ENCODE measurements around the gene LYPD6B. TPM values are rescaled to one million over a fixed set of nuclear protein-coding genes. Genes with fewer than 3 reads are reported as not detected.

LYPD6B gene
- total RNA-seq, 5 donors from 2014 or later (not counting 1 experiment from before 2014, with no cell fraction given) = not detected

DNA sequence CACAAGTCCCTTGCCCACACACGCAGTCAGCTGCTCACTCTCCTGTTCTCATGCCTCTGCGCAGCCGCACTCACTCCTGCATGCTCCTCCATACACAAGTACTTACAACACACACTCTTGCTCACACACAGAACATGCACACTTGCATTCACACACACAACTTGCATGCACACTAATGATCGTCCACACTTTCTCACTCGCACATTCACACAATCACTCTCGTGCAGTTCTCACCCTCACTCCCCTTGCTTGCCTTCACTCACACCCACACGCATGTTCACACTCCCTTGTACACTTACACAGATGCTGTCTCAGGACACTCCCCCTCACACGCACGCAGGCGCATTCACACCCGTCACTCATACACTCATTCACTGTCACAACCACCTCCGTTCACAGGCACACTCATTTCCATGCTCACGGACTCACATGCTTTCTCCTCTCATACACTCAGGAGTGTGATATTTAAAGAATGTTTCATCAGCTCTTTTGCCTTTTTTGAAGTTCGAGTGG, 36.1 kb upstream of the LYPD6B start:
- ATAC-seq (replicated peaks in 1 of 4) = no peak
- H3K27ac Mint-ChIP-seq = no peak overlapping the region
- CTCF ChIA-PET = no interaction called here

DNA sequence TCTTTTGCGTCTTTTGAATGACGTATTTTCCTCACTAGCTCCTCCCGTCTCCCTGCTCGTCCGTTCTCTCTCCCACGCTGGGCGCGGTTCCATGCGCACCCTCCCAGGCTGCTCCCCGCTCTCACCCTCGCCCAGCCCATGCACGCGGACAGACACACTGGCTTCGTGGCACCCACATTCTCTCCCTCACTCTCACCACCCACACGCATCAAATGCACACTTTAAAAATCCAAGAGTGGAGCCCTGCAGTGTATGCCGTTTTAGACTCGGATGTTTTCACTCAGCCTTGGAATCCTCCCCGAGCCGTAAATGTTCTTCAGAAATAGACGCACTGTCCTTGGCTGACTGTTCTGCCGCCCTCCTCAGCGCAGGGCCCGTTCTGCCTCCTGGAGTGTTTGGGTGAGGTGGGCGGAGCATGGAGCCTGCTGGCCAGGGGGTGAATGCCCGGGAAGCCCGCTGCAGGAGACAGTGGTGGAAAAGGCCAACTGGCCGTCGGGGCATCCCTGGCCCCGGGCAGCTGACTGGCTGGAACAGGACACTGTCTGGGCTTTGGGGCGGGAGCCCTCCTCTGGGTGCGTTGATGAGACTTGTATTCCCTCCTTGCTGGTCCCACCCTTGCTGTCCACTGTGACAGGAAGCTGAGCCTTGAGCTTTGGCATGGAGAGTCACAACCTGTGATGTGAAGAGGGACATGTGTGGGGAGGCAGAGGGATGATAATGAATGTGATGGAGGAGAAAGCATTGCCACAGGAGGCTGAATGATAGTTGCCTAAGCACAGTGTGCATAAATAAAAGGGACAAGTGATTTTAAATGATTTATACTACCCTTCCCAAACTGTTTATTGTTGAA, 35.4 kb upstream of the LYPD6B start:
- Histone ChIP-seq H3K9me3 (no peaks in the 10 kb centered on the region), H3K4me1 (ENCODE audit: control insufficient read depth in 1 of 2, extremely low read depth in 1 of 2, insufficient read depth in 2 of 2, low read length in 2 of 2) (no peaks in the 10 kb centered on the region), H3K27me3 (replicated peaks in 1 of 2; ENCODE audit: control insufficient read depth in 2 of 2, extremely low read depth in 1 of 2, insufficient read depth in 2 of 2, low read length in 1 of 2) (no peaks in the 10 kb centered on the region), H3K36me3 (ENCODE audit: control insufficient read depth in 2 of 2, extremely low read depth in 1 of 2, insufficient read depth in 1 of 2, low read length in 1 of 2) (no peaks in the 10 kb centered on the region), H3K27ac (ENCODE audit: low read length) (no peak overlapping the region), H3K4me3 (ENCODE audit: control insufficient read depth in 1 of 2, extremely low read depth in 1 of 2, low read length in 1 of 2) (no peak overlapping the region)
- DNase-seq (no peak), ATAC-seq (replicated peaks in 1 of 4) (no peak)
- Mint-ChIP-seq H3K9me3 (no peaks in the 10 kb centered on the region), H3K4me3 (no peak overlapping the region), H3K27ac (no peak overlapping the region), H3K27me3 (no peaks in the 10 kb centered on the region), H3K4me1 (no peaks in the 10 kb centered on the region), H3K36me3 (peaks cover 21% of the 10 kb centered on the region)
- 95% methylated on average over 30 of the region's 31 CpGs for WGBS (ENCODE audit: insufficient coverage)
- CTCF ChIA-PET = no interaction called here
- POLR2A ChIA-PET = no interaction called here

More for the DNA sequence above, 36.1 kb upstream of the LYPD6B start:
- H3K4me1 ChIP-seq (ENCODE audit: control insufficient read depth in 1 of 2, extremely low read depth in 1 of 2, insufficient read depth in 2 of 2, low read length in 2 of 2) = no peaks in the 10 kb centered on the region
- H3K36me3 ChIP-seq (ENCODE audit: control insufficient read depth in 2 of 2, extremely low read depth in 1 of 2, insufficient read depth in 1 of 2, low read length in 1 of 2) = no peaks in the 10 kb centered on the region
- no peak overlapping the region for H3K4me3 ChIP-seq (ENCODE audit: control insufficient read depth in 1 of 2, extremely low read depth in 1 of 2, low read length in 1 of 2)
- POLR2A ChIA-PET = no interaction called here
- Mint-ChIP-seq H3K36me3 (peaks cover 24% of the 10 kb centered on the region), H3K4me3 (no peak overlapping the region), H3K4me1 (no peaks in the 10 kb centered on the region), H3K9me3 (no peaks in the 10 kb centered on the region), H3K27me3 (no peaks in the 10 kb centered on the region)
- no peak for DNase-seq
- 96% methylated on average over 10 of the region's 14 CpGs for WGBS (ENCODE audit: insufficient coverage)
- no peaks in the 10 kb centered on the region for H3K9me3 ChIP-seq
- no peak overlapping the region for H3K27ac ChIP-seq (ENCODE audit: low read length)
- no peaks in the 10 kb centered on the region for H3K27me3 ChIP-seq (replicated peaks in 1 of 2; ENCODE audit: control insufficient read depth in 2 of 2, extremely low read depth in 1 of 2, insufficient read depth in 2 of 2, low read length in 1 of 2)

DNA sequence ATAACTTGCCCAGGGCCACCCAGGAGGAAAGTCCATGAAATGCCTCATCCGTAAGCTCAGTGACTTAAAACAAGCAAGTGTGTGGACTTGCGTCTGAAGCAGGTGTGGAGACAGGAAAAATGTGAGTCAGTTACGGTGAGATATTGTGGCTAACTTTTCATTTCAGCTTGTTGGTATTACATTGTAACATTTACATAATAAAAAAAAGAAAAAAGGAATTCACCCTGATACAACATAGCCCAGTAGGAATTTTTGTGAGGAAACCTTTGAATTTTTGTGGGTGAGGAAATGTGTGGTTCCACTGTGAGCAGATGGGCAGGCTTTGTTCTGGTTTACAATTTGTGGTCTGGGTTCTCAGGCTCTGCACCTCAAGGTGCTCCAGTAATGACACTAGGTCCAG, 33.7 kb upstream of the LYPD6B start:
- no peak overlapping the region for H3K27ac Mint-ChIP-seq
- H3K27ac ChIP-seq (ENCODE audit: low read length) = no peak overlapping the region
- no peak overlapping the region for H3K4me3 Mint-ChIP-seq
- no peak for ATAC-seq (replicated peaks in 1 of 4)
- no peaks in the 10 kb centered on the region for H3K27me3 ChIP-seq (replicated peaks in 1 of 2; ENCODE audit: control insufficient read depth in 2 of 2, extremely low read depth in 1 of 2, insufficient read depth in 2 of 2, low read length in 1 of 2)
- no peaks in the 10 kb centered on the region for H3K36me3 ChIP-seq (ENCODE audit: control insufficient read depth in 2 of 2, extremely low read depth in 1 of 2, insufficient read depth in 1 of 2, low read length in 1 of 2)
- no peak for DNase-seq
- POLR2A ChIA-PET = no interaction called here
- peaks cover 29% of the 10 kb centered on the region for H3K36me3 Mint-ChIP-seq
- H3K4me1 ChIP-seq (ENCODE audit: control insufficient read depth in 1 of 2, extremely low read depth in 1 of 2, insufficient read depth in 2 of 2, low read length in 2 of 2) = no peaks in the 10 kb centered on the region
- no peaks in the 10 kb centered on the region for H3K27me3 Mint-ChIP-seq
- 60% methylated on average over 1 of the region's 3 CpGs for WGBS (ENCODE audit: insufficient coverage)
- no peaks in the 10 kb centered on the region for H3K4me1 Mint-ChIP-seq
- no peak overlapping the region for H3K4me3 ChIP-seq (ENCODE audit: control insufficient read depth in 1 of 2, extremely low read depth in 1 of 2, low read length in 1 of 2)
- H3K9me3 Mint-ChIP-seq = no peaks in the 10 kb centered on the region
- CTCF ChIA-PET = interaction anchor here in 1 of 2 donors (0.7 kb wide), 1 partner anchor 22 kb away, joined by 3 read pairs; no protein-coding TSS in a partner anchor
- no peaks in the 10 kb centered on the region for H3K9me3 ChIP-seq

DNA sequence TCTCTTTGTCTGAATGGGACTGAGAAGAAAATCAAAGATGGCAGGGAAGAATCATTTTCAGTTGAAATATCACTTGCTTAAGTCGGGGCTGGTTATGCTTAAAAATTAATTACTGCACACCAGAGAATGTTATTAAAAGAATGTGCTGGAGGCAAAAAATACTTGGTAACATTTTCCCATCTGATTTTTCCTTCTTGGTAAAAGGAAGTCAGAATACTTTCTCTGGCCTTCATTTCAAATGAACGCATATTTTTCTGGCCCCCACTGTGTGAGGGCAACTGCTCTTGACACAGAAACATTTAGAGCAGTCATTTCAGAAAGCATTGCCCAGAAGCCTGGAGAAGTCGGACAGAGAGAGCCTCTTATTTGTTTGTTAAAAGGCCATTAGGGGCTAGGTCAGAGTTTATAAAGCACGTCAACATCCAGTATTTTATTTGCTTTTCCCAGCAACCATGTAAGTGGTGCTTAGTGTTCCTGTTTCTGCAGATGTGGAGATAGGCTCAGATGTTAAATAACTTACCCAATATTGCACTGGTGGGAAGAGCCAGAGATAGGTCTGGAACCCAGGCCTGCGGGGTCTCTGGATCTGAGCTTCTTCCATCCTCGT, 32.9 kb upstream of the LYPD6B start:
- peaks cover 0 to 2% of the 10 kb centered on the region in 2 donors for H3K36me3 ChIP-seq (ENCODE audit: control insufficient read depth in 2 of 2, extremely low read depth in 1 of 2, insufficient read depth in 1 of 2, low read length in 1 of 2)
- ChIA-PET CTCF (interaction anchor here in 1 of 2 donors (0.6 kb wide), 1 partner anchor 385 kb away, joined by 3 read pairs; no protein-coding TSS in a partner anchor), POLR2A (no interaction called here)
- DNase-seq = no peak
- Mint-ChIP-seq H3K4me3 (no peak overlapping the region), H3K9me3 (no peaks in the 10 kb centered on the region), H3K27ac (no peak overlapping the region), H3K27me3 (no peaks in the 10 kb centered on the region), H3K4me1 (no peaks in the 10 kb centered on the region), H3K36me3 (peaks cover 29% of the 10 kb centered on the region)
- H3K4me1 ChIP-seq (ENCODE audit: control insufficient read depth in 1 of 2, extremely low read depth in 1 of 2, insufficient read depth in 2 of 2, low read length in 2 of 2) = no peaks in the 10 kb centered on the region
- 100% methylated on average over 2 of the region's 6 CpGs for WGBS (ENCODE audit: insufficient coverage)
- no peak for ATAC-seq (replicated peaks in 1 of 4)
- H3K27ac ChIP-seq (ENCODE audit: low read length) = no peak overlapping the region
- no peaks in the 10 kb centered on the region for H3K27me3 ChIP-seq (replicated peaks in 1 of 2; ENCODE audit: control insufficient read depth in 2 of 2, extremely low read depth in 1 of 2, insufficient read depth in 2 of 2, low read length in 1 of 2)
- no peaks in the 10 kb centered on the region for H3K9me3 ChIP-seq
- no peak overlapping the region for H3K4me3 ChIP-seq (ENCODE audit: control insufficient read depth in 1 of 2, extremely low read depth in 1 of 2, low read length in 1 of 2)

DNA sequence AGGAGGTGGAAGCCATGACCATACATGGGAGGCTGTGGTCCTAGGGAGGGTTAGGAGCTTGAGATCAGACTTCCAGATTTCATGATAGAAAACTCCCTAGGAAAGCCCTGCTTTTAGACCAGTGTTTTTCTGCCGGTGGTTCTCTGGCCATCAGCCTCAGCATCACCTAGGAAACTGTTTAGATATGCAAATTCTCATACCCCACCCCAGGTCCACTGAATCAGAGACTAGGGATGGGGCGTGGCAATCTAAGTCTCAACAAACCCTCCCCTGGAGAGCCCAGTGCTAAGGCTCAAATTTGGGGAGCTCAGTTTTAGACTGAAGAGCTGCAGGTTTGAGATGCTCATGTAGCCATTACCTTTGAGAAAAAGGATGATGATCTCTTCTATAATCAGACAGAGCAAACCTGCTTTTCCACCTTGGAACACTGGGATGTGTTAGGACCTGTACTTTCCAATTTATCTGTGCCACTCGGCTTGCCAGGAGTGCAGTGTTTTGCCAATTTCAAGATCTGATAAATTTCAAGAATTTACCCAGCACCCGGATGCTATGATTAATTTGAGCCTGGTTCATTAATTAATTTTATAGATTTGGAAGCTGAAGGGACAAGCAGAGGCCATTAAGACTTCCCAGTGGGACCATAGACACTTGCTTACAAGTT, 31.5 kb upstream of the LYPD6B start:
- CTCF ChIA-PET = interaction anchor here in 1 of 2 donors (1.0 kb wide), 1 partner anchor 9 kb away, joined by 6 read pairs; no protein-coding TSS in a partner anchor

DNA sequence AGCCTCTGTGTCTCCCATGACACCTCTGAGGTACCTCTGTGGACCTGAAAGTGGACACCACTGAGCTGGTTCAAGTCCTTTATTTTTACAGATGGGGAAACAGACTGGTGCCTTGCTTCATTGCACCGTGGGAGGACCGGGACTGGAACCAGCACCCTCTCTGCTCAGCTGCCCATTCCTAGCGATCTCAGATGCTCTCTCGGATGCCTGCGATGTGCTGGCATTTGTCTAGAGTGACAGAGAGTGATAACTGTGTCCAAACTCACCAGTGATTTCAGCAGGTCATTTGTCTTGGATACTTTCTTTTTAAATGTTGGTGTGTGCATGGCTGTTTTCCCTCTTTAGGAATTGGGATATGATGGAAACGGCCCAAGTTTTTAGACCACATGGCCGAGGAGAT, 30.1 kb upstream of the LYPD6B start:
- H3K36me3 Mint-ChIP-seq = peaks cover 19% of the 10 kb centered on the region
- no peaks in the 10 kb centered on the region for H3K9me3 ChIP-seq
- no peaks in the 10 kb centered on the region for H3K27me3 ChIP-seq (replicated peaks in 1 of 2; ENCODE audit: control insufficient read depth in 2 of 2, extremely low read depth in 1 of 2, insufficient read depth in 2 of 2, low read length in 1 of 2)
- WGBS (ENCODE audit: insufficient coverage) = 94% methylated on average over 5 of the region's 7 CpGs
- CTCF ChIA-PET = interaction anchor here (0.6 to 1.0 kb wide), 4 partner anchors 11 to 533 kb away, joined by 3 to 4 read pairs (median 4); no protein-coding TSS in a partner anchor
- no peaks in the 10 kb centered on the region for H3K27me3 Mint-ChIP-seq
- H3K4me3 Mint-ChIP-seq = no peak overlapping the region
- no peaks in the 10 kb centered on the region for H3K4me1 ChIP-seq (ENCODE audit: control insufficient read depth in 1 of 2, extremely low read depth in 1 of 2, insufficient read depth in 2 of 2, low read length in 2 of 2)
- H3K27ac Mint-ChIP-seq = no peak overlapping the region
- H3K9me3 Mint-ChIP-seq = no peaks in the 10 kb centered on the region
- POLR2A ChIA-PET = no interaction called here
- ATAC-seq (replicated peaks in 1 of 4) (no peak), DNase-seq (no peak)
- H3K4me1 Mint-ChIP-seq = no peaks in the 10 kb centered on the region
- no peak overlapping the region for H3K27ac ChIP-seq (ENCODE audit: low read length)
- H3K36me3 ChIP-seq (ENCODE audit: control insufficient read depth in 2 of 2, extremely low read depth in 1 of 2, insufficient read depth in 1 of 2, low read length in 1 of 2) = peaks cover 0 to 2% of the 10 kb centered on the region in 2 donors
- H3K4me3 ChIP-seq (ENCODE audit: control insufficient read depth in 1 of 2, extremely low read depth in 1 of 2, low read length in 1 of 2) = no peak overlapping the region

More for the DNA sequence above, 31.5 kb upstream of the LYPD6B start:
- POLR2A ChIA-PET = no interaction called here
- no peaks in the 10 kb centered on the region for H3K27me3 Mint-ChIP-seq
- Histone ChIP-seq H3K4me3 (ENCODE audit: control insufficient read depth in 1 of 2, extremely low read depth in 1 of 2, low read length in 1 of 2) (no peak overlapping the region), H3K9me3 (no peaks in the 10 kb centered on the region), H3K4me1 (ENCODE audit: control insufficient read depth in 1 of 2, extremely low read depth in 1 of 2, insufficient read depth in 2 of 2, low read length in 2 of 2) (no peaks in the 10 kb centered on the region), H3K36me3 (ENCODE audit: control insufficient read depth in 2 of 2, extremely low read depth in 1 of 2, insufficient read depth in 1 of 2, low read length in 1 of 2) (peaks cover 0 to 2% of the 10 kb centered on the region in 2 donors), H3K27ac (ENCODE audit: low read length) (no peak overlapping the region), H3K27me3 (replicated peaks in 1 of 2; ENCODE audit: control insufficient read depth in 2 of 2, extremely low read depth in 1 of 2, insufficient read depth in 2 of 2, low read length in 1 of 2) (no peaks in the 10 kb centered on the region)
- 100% methylated on average over 2 of the region's 4 CpGs for WGBS (ENCODE audit: insufficient coverage)
- DNase-seq = no peak
- H3K9me3 Mint-ChIP-seq = no peaks in the 10 kb centered on the region
- H3K27ac Mint-ChIP-seq = no peak overlapping the region
- H3K36me3 Mint-ChIP-seq = peaks cover 21% of the 10 kb centered on the region
- no peaks in the 10 kb centered on the region for H3K4me1 Mint-ChIP-seq
- H3K4me3 Mint-ChIP-seq = no peak overlapping the region
- no peak for ATAC-seq (replicated peaks in 1 of 4)

All from T-cell (primary cell).